Omental fat pad (tissue), 4 donors: ENCODE data around the gene MDC1. TPM values are rescaled to one million over a fixed set of nuclear protein-coding genes. Genes with fewer than 3 reads are reported as not detected.

Source experiments
- ATAC-seq: fragments of 150-250 bp; one replicate; pipeline ENCODE4 v1.9.1; 2016; ENCODE audit warnings: mild to moderate bottlenecking, moderate library complexity; ENCODE audit not compliant: low FRiP score
- DNase-seq: peaks from one replicate; pipeline ENCODE4 v3.0.0-alpha.2; 2019; ENCODE audit warnings: low spot score
- total RNA-seq, 4 donors: library from RNA; depleted of rRNA; stranded (reverse); fragments of >200 nt; gene quantifications; one replicate each; pipeline ENCODE4 v1.1.0, GENCODE V29; 2016
- TF ChIP-seq, protein P1 (sequence below), 3 donors: fragments of 450-650 bp; IDR thresholded peaks; one replicate each; pipeline ENCODE4 v1.5.1; 2016 to 2017; ENCODE audit warnings: antibody characterized with exemption in 3 of 3, mild to moderate bottlenecking in 3 of 3, moderate library complexity in 2 of 3

MDC1 gene
- total RNA-seq, 4 donors from 2014 or later = 6.2 to 15.0 (median 7.2) TPM

DNA sequence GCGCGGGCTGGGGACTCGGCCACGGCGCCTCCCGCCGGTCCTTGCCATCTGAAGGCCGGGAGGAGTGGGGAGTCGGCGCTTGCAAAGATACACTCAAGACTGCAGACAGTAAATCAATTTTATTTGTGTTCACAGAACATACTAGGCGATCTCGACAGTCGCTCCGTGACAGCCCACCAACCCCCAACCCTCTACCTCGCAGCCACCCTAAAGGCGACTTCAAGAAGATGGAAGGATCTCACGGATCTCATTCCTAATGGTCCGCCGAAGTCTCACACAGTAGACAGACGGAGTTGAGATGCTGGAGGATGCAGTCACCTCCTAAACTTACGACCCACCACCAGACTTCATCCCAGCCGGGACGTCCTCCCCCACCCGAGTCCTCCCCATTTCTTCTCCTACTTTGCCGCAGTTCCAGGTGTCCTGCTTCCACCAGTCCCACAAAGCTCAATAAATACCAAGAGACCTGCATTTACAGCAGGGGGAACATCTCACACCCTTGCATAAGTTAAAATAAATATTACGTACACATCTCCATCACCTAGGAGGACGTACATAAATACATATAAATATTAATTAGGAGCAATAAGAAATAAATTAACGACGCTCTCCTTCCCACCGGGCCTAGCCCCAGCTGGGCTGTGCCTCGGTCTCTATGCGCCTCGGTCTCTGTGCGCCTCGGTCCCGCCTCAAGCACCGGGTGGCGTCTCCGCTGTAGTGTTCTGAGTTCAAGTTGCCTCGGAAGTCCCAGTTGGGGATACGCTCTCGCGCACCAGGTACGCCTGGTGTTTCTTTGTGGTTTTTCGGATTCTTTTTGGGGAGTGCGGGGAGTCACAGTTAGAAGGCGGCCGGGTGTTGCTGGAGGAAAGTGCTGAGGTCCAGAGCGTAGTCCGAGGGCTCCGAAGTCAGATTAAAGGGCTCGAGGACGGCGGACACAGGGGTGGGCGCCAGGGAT lies 26.3 kb upstream of the MDC1 start:
- DNase-seq (no peak), ATAC-seq (no peak)
- TF ChIP-seq, protein P1, sequence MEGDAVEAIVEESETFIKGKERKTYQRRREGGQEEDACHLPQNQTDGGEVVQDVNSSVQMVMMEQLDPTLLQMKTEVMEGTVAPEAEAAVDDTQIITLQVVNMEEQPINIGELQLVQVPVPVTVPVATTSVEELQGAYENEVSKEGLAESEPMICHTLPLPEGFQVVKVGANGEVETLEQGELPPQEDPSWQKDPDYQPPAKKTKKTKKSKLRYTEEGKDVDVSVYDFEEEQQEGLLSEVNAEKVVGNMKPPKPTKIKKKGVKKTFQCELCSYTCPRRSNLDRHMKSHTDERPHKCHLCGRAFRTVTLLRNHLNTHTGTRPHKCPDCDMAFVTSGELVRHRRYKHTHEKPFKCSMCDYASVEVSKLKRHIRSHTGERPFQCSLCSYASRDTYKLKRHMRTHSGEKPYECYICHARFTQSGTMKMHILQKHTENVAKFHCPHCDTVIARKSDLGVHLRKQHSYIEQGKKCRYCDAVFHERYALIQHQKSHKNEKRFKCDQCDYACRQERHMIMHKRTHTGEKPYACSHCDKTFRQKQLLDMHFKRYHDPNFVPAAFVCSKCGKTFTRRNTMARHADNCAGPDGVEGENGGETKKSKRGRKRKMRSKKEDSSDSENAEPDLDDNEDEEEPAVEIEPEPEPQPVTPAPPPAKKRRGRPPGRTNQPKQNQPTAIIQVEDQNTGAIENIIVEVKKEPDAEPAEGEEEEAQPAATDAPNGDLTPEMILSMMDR (IDR thresholded peaks at IDR 0.05) = no peak

DNA sequence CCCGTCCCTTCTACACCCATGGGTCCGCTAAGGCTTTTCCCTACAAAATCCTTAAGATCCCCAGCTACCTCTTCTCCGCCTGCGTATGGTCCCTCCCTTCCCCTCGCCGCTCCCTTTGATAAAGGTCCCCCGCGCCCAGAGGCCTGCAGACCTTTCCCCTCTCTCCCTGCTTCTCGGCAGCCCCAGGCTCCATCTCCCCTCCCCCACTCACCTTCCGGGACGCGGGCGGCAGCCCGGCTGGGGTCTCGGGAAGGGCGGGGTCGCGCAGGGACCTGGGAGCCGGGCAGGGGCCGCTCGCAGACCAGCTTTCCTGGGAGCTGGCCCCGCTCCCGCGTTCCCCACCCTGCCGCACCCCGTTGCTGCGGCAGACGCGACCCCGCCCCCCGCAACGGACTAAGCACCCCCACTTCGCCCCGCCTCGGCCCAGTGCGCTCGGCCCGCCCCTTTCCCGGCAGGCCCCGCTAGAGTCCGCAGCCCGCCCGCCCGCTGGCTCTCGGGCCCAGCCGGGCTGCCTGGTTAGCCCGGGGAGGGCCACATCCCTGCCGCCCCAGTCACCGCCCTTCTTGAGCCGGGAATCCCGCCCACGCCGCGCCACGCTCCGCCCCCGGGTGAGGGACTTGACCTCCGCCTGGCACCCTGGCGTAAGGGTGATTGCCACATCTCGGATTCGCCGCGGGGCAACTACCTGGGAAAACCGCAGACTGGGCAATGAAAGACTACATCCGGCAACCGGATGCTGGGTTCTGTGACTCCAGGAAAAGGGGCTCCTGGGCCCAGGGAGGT lies 25.4 kb upstream of the MDC1 start, which contains the start of gene FLOT1:
Gene FLOT1 (minus strand): TSS at position 372 of the 783 bp plus-strand sequence. CDS start 498 bp downstream, outside the sequence.
- ATAC-seq = peak; percentile 83
- TF ChIP-seq, protein P1 (IDR thresholded peaks at IDR 0.05) = no peak
- peak; percentile 94 for DNase-seq

DNA sequence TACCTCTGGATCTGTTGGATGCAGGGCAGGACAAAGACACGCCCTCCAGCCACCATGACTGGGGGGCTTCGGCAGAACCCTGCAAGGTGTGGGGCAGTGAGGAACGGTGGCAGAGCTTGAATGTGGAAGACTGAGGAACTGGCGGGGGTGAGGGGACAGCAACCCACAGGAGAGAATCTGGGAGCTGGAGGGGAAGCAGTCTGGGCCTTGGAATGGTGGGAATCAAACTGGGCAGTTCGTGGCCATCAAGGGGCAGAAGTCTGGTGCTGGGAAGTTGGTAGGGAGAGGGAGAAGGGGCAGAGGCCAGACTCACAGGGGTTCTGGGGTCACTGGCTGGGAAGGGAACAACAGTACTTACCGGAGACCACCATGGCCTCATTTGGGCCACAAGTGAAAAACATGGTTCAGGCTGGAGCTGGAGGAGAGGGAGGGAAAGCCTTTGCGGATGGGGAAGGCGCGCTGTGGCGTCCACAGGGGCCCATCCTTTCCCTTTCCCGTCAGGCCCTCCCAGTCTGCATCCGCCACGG lies 24.8 kb upstream of the MDC1 start:
- TF ChIP-seq, protein P1 (IDR thresholded peaks at IDR 0.05) = no peak
- peak; percentile 2 for ATAC-seq
- no peak for DNase-seq

DNA sequence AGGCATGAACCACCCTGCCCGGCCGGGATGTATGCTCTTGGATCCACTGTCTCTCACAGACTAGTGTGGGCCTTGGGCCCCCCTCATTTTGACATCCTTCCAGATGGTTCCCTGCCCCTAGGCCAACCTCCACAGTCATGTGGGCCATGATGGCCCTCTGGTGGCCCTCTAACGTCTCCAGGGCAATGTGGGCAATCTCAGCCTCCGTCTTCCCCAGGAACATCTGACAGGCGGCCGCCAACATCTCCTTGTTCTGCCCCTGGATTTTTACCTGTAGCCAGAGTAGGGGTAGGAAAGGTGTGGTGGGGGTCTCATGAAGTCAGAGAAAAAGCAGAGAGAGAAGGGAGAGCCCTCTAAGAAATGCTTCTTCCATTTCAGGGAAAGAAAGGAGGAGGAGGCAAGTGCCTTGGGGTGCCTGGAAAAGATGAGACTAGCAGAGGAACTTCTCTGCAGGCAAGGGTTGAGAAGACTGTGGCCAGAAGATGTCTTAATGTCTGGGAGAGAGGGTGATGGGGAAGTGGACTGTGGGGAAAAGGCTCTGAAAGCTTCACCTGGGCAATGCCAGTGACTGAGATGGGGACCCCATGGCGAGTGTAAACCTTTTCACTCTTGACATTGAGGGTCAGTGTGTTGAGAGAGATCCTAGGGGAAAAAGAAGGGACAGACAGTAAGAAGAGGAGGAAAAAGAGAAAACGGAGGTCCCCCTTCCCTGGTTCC lies 24.1 kb upstream of the MDC1 start:
- ATAC-seq (no peak), DNase-seq (no peak)
- TF ChIP-seq, protein P1 (IDR thresholded peaks at IDR 0.05) = no peak

DNA sequence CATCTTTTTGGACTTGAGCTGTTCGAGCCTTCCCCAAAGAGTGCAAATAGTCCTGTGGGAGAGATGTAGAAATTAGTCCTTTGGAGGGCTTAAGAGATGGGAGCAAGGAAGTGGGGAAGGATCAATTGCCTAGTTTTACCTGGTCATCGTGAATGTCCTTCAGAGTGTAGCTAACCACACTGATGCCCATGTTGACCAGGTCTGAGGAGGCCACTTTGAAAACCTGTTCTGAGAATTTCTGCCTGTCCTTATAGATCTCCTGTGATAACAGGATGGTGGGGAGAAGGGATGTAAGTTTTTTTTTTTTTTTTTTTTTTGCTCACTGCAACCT lies 23.4 kb upstream of the MDC1 start:
- no peak for DNase-seq
- TF ChIP-seq, protein P1 (IDR thresholded peaks at IDR 0.05) = no peak
- no peak for ATAC-seq

DNA sequence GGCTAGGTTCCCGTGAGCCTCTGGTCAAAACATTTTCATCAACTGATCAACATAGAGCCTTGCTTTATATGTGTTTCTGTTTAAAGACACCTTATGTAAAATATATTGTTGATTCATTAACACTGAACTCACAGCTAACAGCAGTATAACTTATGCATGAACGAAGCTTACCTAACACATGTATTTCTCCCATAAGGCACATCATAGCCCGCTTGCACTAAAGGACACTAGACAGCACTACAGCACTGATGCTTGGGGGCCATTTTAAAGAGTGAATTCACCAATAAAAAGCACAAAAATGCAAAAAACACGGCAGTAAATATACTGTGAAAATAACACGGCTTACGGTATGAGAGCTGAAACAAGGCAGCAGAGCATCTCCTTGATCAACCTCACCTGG lies 21.5 kb upstream of the MDC1 start:
- TF ChIP-seq, protein P1 (IDR thresholded peaks at IDR 0.05) = no peak
- ATAC-seq = no peak
- no peak for DNase-seq
